A549 (cell line): Measurements from ENCODE around the gene ATP5F1C. TPM values are rescaled to one million over a fixed set of nuclear protein-coding genes. Genes with fewer than 3 reads are reported as not detected.
A peak's percentile ranks its signal among the peaks of the same experiment; 100 is the strongest.

Experiments
- ATAC-seq, 2 experiments: fragments of 200-7000 bp in 1 of 2; fragments of >200 bp in 1 of 2; cut with Nextera tagmentation in 1 of 2; cut with Tn5 transposase in 1 of 2; 3 replicates each; pipeline versions ENCODE4 v1.8.0 to v1.9.1; 2018 to 2020; ENCODE audit warnings: mild to moderate bottlenecking in 1 of 2, moderate library complexity in 1 of 2
- CTCF ChIA-PET: fragments of 300-600 bp; sonication (Branson Sonifier 250); formaldehyde crosslinking; extraction: SDS; loops from one replicate; lab custom pipeline; 2021; ENCODE audit warnings: antibody characterized with exemption, inconsistent platforms; lab: Yijun Ruan, JAX
- POLR2A ChIA-PET: fragments of 350-600 bp; formaldehyde crosslinking; extraction: SDS; loops from one replicate; lab custom pipeline; 2021; ENCODE audit warnings: antibody characterized with exemption, inconsistent platforms; lab: Yijun Ruan, JAX
- DNase-seq, 2 experiments: peaks; one replicate each; pipeline versions ENCODE4 v3.0.0 to v3.0.0-alpha.2; 2011 to 2016; ENCODE audit warnings: low read depth in 1 of 2, low spot score in 1 of 2
- FAIRE-seq: peaks from 2 replicates; lab custom pipeline; 2011; peaks lifted over from hg19 to GRCh38; lab: Jason Lieb, UNC
- H3K27ac ChIP-seq, 2 experiments: fragments of >200 bp; sonication (Bioruptor Twin); formaldehyde crosslinking; 3 replicates each; pipeline ENCODE4 v1.5.1; 2016 to 2017
- H3K4me1 ChIP-seq: fragments of >200 bp; sonication (Bioruptor Twin); formaldehyde crosslinking; 3 replicates; pipeline ENCODE4 v1.6.1; 2016
- H3K4me2 ChIP-seq: fragments of >200 bp; sonication (Bioruptor Twin); formaldehyde crosslinking; 3 replicates; pipeline ENCODE4 v1.6.1; 2016
- H3K4me3 ChIP-seq: fragments of >200 bp; sonication (Bioruptor Twin); formaldehyde crosslinking; 3 replicates; pipeline ENCODE4 v1.5.1; 2016
- H3K9me3 ChIP-seq: fragments of >200 bp; sonication (Bioruptor Twin); formaldehyde crosslinking; 3 replicates; pipeline ENCODE4 v1.6.1; 2016
- BCL3 ChIP-seq: fragments of >200 bp; sonication (Bioruptor Twin); formaldehyde crosslinking; IDR thresholded peaks from 3 replicates; pipeline ENCODE4 v1.6.1; 2016
- BHLHE40 ChIP-seq: IDR thresholded peaks from 2 replicates; pipeline ENCODE4 v1.6.1; 2012; ENCODE audit warnings: low read depth, low read length, inconsistent platforms
- CBX8 ChIP-seq: fragments of 200-600 bp; sonication (generic); IDR thresholded peaks from 2 replicates; pipeline ENCODE4 v1.6.1; 2016
- CHD4 ChIP-seq: fragments of 200-600 bp; sonication (generic); IDR thresholded peaks from 2 replicates; pipeline ENCODE4 v1.6.1; 2016; ENCODE audit warnings: antibody characterized with exemption, mild to moderate bottlenecking, borderline replicate concordance
- ESRRA ChIP-seq: fragments of 150-350 bp; IDR thresholded peaks from 2 replicates; pipeline ENCODE4 v1.6.1; 2014; ENCODE audit warnings: mild to moderate bottlenecking, low read length, borderline replicate concordance
- FOSB ChIP-seq: fragments of 250-450 bp; sonication (Bioruptor Pico); IDR thresholded peaks from 2 replicates; pipeline ENCODE4 v1.5.0; 2020; ENCODE audit warnings: mild to moderate bottlenecking, moderate library complexity
- FOSL2 ChIP-seq, 2 experiments: fragments of 450-650 bp in 1 of 2; fragments of >200 bp in 1 of 2; sonication (Bioruptor Twin) in 1 of 2; formaldehyde crosslinking; IDR thresholded peaks; 2 replicates each; pipeline versions ENCODE4 v1.5.0 to v1.6.1; 2016 to 2020; ENCODE audit warnings: mild to moderate bottlenecking in 1 of 2, moderate library complexity in 1 of 2
- HES2 ChIP-seq: fragments of >200 bp; sonication (Bioruptor Twin); formaldehyde crosslinking; IDR thresholded peaks from 2 replicates; pipeline ENCODE4 v1.6.1; 2016
- HEYL ChIP-seq: fragments of 250-450 bp; sonication (Bioruptor Pico); IDR thresholded peaks from 2 replicates; pipeline ENCODE4 v1.8.0; 2021; ENCODE audit warnings: mild to moderate bottlenecking, moderate library complexity
- HMGXB4 ChIP-seq: fragments of 250-450 bp; sonication (Bioruptor Pico); IDR thresholded peaks from 2 replicates; pipeline ENCODE4 v1.5.0; 2021; ENCODE audit warnings: mild to moderate bottlenecking, moderate library complexity, borderline replicate concordance
- NFE2L2 ChIP-seq: fragments of 150-350 bp; conservative IDR thresholded peaks from 2 replicates; pipeline ENCODE4 v1.6.1; 2014; ENCODE audit warnings: low read length
- NR3C1 ChIP-seq: fragments of >200 bp; sonication (Bioruptor Twin); formaldehyde crosslinking; IDR thresholded peaks from 3 replicates; pipeline ENCODE4 v1.6.1; 2017
- PBX3 ChIP-seq: IDR thresholded peaks from 2 replicates; pipeline ENCODE4 v1.6.1; 2012
- POLR2AphosphoS2 ChIP-seq: conservative IDR thresholded peaks from 2 replicates; pipeline ENCODE4 v1.6.1; 2012; ENCODE audit warnings: low read length, improper control_type of control experiment, inconsistent platforms
- RAD21 ChIP-seq, 2 experiments: fragments of >200 bp in 1 of 2; sonication (Bioruptor Twin) in 1 of 2; formaldehyde crosslinking in 1 of 2; IDR thresholded peaks in 1 of 2; conservative IDR thresholded peaks in 1 of 2; 2 replicates in 1 of 2; 3 replicates in 1 of 2; pipeline ENCODE4 v1.6.1; 2012 to 2018; ENCODE audit warnings: inconsistent platforms in 1 of 2
- RCOR1 ChIP-seq: fragments of 150-350 bp; IDR thresholded peaks from 2 replicates; pipeline ENCODE4 v1.6.1; 2014; ENCODE audit warnings: antibody characterized with exemption, low read length, low read depth
- TFCP2L1 ChIP-seq: fragments of 250-450 bp; sonication (Bioruptor Pico); IDR thresholded peaks from 2 replicates; pipeline ENCODE4 v1.5.0; 2021; ENCODE audit warnings: mild to moderate bottlenecking
- USF2 ChIP-seq: fragments of 450-650 bp; IDR thresholded peaks from 2 replicates; pipeline ENCODE4 v1.6.1; 2014; ENCODE audit warnings: antibody characterized with exemption
- ZFP36 ChIP-seq: fragments of 450-650 bp; IDR thresholded peaks from 2 replicates; pipeline ENCODE4 v1.6.1; 2014; ENCODE audit warnings: borderline replicate concordance; ENCODE audit not compliant: partially characterized antibody
- WGBS: methylation state at CpG from one replicate; pipeline ENCODE4 v1.1.6; 2017; ENCODE audit errors: missing lambda C conversion rate; 5-methylcytosine and 5-hydroxymethylcytosine counted together
- polyA plus RNA-seq, 4 experiments: library from polyadenylated mRNA; depleted of rRNA in 3 of 4; stranded (reverse); fragments of >200 nt; fragmentation: RNase III in 1 of 4; extraction: RNeasy Plus Mini Kit Qiagen cat#74134 plus additional on column Dnase treatment in 1 of 4; gene quantifications; 2 replicates in 3 of 4; 3 replicates in 1 of 4; pipeline ENCODE4 v1.2.3, GENCODE V29; 2011 to 2017

Gene ATP5F1C
- polyA plus RNA-seq, 2 of the 4 experiments (the other 2 are of a cell fraction): 447 to 532 TPM

- H3K4me1 ChIP-seq: peaks cover 28% of the 10 kb centered on the region
- H3K27ac ChIP-seq: no peak overlapping the region
- ATAC-seq (no peak), DNase-seq (no peak), FAIRE-seq (no peak)
- H3K4me3 ChIP-seq: no peak overlapping the region
- CTCF ChIA-PET: no interaction called here
- POLR2A ChIA-PET: no interaction called here
- H3K4me2 ChIP-seq: peak overlapping the region; percentile 10
- peaks cover 17% of the 10 kb centered on the region for H3K9me3 ChIP-seq
- no peak for TF ChIP-seq FOSB (CRISPR knock-in tag)
- TF ChIP-seq POLR2AphosphoS2: no peak
- no peak for TF ChIP-seq CBX8
- no peak for TF ChIP-seq NFE2L2
- TF ChIP-seq BCL3: no peak
- TF ChIP-seq HMGXB4 (CRISPR knock-in tag): no peak
- TF ChIP-seq PBX3: no peak
- no peak for TF ChIP-seq RAD21 (conservative IDR thresholded peaks at IDR 0.05 in 1 of 2, IDR thresholded peaks at IDR 0.05 in 1 of 2)
- TF ChIP-seq BHLHE40: no peak
- TF ChIP-seq NR3C1: no peak
- TF ChIP-seq TFCP2L1 (CRISPR knock-in tag): no peak
- no peak for TF ChIP-seq USF2
- no peak for TF ChIP-seq HES2
- TF ChIP-seq HEYL (CRISPR knock-in tag): no peak
- WGBS: 28% methylated on average over 4 of the region's 4 CpGs
These were observed 68.7 kb downstream of the ATP5F1C start for GRCh38 chr10:7856678-7857077.

GRCh38 chr10:7857262-7857661 is 69.3 kb downstream of the ATP5F1C start:
- Histone ChIP-seq H3K9me3 (peaks cover 22% of the 10 kb centered on the region), H3K4me2 (peak overlapping the region; percentile 10; the same call in 2 of the 3 replicates), H3K4me1 (peaks cover 28% of the 10 kb centered on the region), H3K27ac (no peak overlapping the region), H3K4me3 (no peak overlapping the region)
- TF ChIP-seq ESRRA: no peak
- no peak for TF ChIP-seq FOSL2 (IDR thresholded peaks at IDR 0.05)
- no peak for TF ChIP-seq FOSL2 (CRISPR knock-in tag; IDR thresholded peaks at IDR 0.05)
- TF ChIP-seq ZFP36: no peak
- no peak for TF ChIP-seq RCOR1
- no peak for TF ChIP-seq CHD4
- DNase-seq (no peak), ATAC-seq (no peak), FAIRE-seq (no peak)
- WGBS: 77% methylated on average over 4 of the region's 4 CpGs
- ChIA-PET CTCF (interaction anchor here (0.7 to 1.3 kb wide), 2 partner anchors 14 to 131 kb away, joined by 3 read pairs; no protein-coding TSS in a partner anchor), POLR2A (no interaction called here)

Other genes with a start within 250 kb of the ATP5F1C start
- 0.05 and 0.09 TPM in 2 replicates for gene ITIH5, start 121.2 kb upstream of the ATP5F1C start, polyA plus RNA-seq (2011; rRNA removed)
- 0.03 to 0.05 TPM (median 0.05 TPM) in 3 replicates for gene ITIH5, start 121.2 kb upstream of the ATP5F1C start, polyA plus RNA-seq (2017; fragmentation: RNase III; extraction: RNeasy Plus Mini Kit Qiagen cat#74134 plus additional on column Dnase treatment)
- 0.54 and 0.83 TPM in 2 replicates for gene ITIH2, start 84.9 kb upstream of the ATP5F1C start, polyA plus RNA-seq (2011; rRNA removed)
- gene ITIH2, start 84.9 kb upstream of the ATP5F1C start, polyA plus RNA-seq (2017; fragmentation: RNase III; extraction: RNeasy Plus Mini Kit Qiagen cat#74134 plus additional on column Dnase treatment): 0.31 to 0.34 TPM (median 0.32 TPM) in 3 replicates
- gene KIN, start 184 bp upstream of the ATP5F1C start, polyA plus RNA-seq (2011; rRNA removed): 10.0 and 19.0 TPM in 2 replicates
- gene KIN, start 184 bp upstream of the ATP5F1C start, polyA plus RNA-seq (2017; fragmentation: RNase III; extraction: RNeasy Plus Mini Kit Qiagen cat#74134 plus additional on column Dnase treatment): 8.0 to 8.3 TPM (median 8.3 TPM) in 3 replicates
- 4.7 and 6.1 TPM in 2 replicates for gene TAF3, start 30.3 kb downstream of the ATP5F1C start, polyA plus RNA-seq (2011; rRNA removed)
- 5.0 to 6.0 TPM (median 5.7 TPM) in 3 replicates for gene TAF3, start 30.3 kb downstream of the ATP5F1C start, polyA plus RNA-seq (2017; fragmentation: RNase III; extraction: RNeasy Plus Mini Kit Qiagen cat#74134 plus additional on column Dnase treatment)